HEK293 (cell line): Measurements from ENCODE around the gene SLMAP.
"Not testable (repeated sequence)": the region's sequence is repeated elsewhere in the genome, so short reads cannot be mapped to it uniquely, and the experiment has no call there.

Experiments used
- CTCF ChIA-PET: fragments of 350-600 bp; formaldehyde crosslinking; extraction: SDS; loops from one replicate; lab custom pipeline; 2021; ENCODE audit warnings: antibody characterized with exemption; lab: Yijun Ruan, JAX
- POLR2A ChIA-PET: fragments of 300-600 bp; formaldehyde crosslinking; extraction: SDS; loops from one replicate; lab custom pipeline; 2020; ENCODE audit warnings: antibody characterized with exemption, inconsistent platforms; lab: Yijun Ruan, JAX
- H3K27ac ChIP-seq: fragments of 200-500 bp; sonication (Bioruptor generic); 2 replicates; pipeline ENCODE4 v1.5.1; 2014; ENCODE audit warnings: low read depth, low read length, control low read depth, inconsistent platforms; ENCODE audit errors: extremely low read depth
- H3K36me3 ChIP-seq, 2 experiments: fragments of 200-500 bp in 1 of 2; sonication (Bioruptor generic) in 1 of 2; 1 replicate in 1 of 2; 2 replicates in 1 of 2; pipeline ENCODE4 v1.5.1; 2014 to 2017; ENCODE audit warnings: inconsistent platforms in 2 of 2, low read length in 2 of 2; ENCODE audit not compliant: control insufficient read depth in 2 of 2, insufficient read depth in 1 of 2
- H3K4me1 ChIP-seq: fragments of 200-500 bp; sonication (Bioruptor generic); 2 replicates; pipeline ENCODE4 v1.5.1; 2014; ENCODE audit warnings: mild to moderate bottlenecking, low read length, inconsistent platforms; ENCODE audit not compliant: control insufficient read depth, insufficient read depth
- H3K4me3 ChIP-seq: 2 replicates; pipeline ENCODE4 v1.5.1; 2011; ENCODE audit warnings: low read depth, mild to moderate bottlenecking, control low read depth, low read length, moderate library complexity
- H3K9me3 ChIP-seq: fragments of 200-500 bp; sonication (Bioruptor generic); 2 replicates; pipeline ENCODE4 v1.5.1; 2014; ENCODE audit warnings: low read depth, low read length, inconsistent platforms; ENCODE audit not compliant: control insufficient read depth, insufficient read depth
- HOXC10 ChIP-seq: sonication (generic); formaldehyde crosslinking; IDR thresholded peaks from 2 replicates; pipeline ENCODE4 v1.8.1; 2023; ENCODE audit warnings: mild to moderate bottlenecking, missing genetic modification reagents
- ZBTB17 ChIP-seq: fragments of 450-650 bp; formaldehyde crosslinking; IDR thresholded peaks from 2 replicates; pipeline ENCODE4 v1.5.1; 2016; ENCODE audit warnings: missing biosample characterization, missing genetic modification characterization
- ZNF140 ChIP-seq: fragments of 450-650 bp; formaldehyde crosslinking; IDR thresholded peaks from 2 replicates; pipeline ENCODE4 v1.5.1; 2016; ENCODE audit warnings: missing biosample characterization, missing genetic modification characterization
- ZNF23 ChIP-seq: fragments of 450-650 bp; formaldehyde crosslinking; IDR thresholded peaks from 2 replicates; pipeline ENCODE4 v1.5.1; 2016; ENCODE audit warnings: missing biosample characterization, missing genetic modification characterization, borderline replicate concordance
- ZNF335 ChIP-seq: fragments of 450-650 bp; formaldehyde crosslinking; conservative IDR thresholded peaks from 2 replicates; pipeline ENCODE4 v1.5.1; 2016; ENCODE audit warnings: missing biosample characterization, missing genetic modification characterization
- ZNF404 ChIP-seq: fragments of 450-650 bp; formaldehyde crosslinking; IDR thresholded peaks from 2 replicates; pipeline ENCODE4 v1.5.1; 2017; ENCODE audit warnings: missing biosample characterization, missing genetic modification characterization
- ZNF548 ChIP-seq: fragments of 450-650 bp; formaldehyde crosslinking; IDR thresholded peaks from 2 replicates; pipeline ENCODE4 v1.5.1; 2016; ENCODE audit warnings: missing biosample characterization, missing genetic modification characterization
- ZNF549 ChIP-seq: fragments of 450-650 bp; IDR thresholded peaks from 2 replicates; pipeline ENCODE4 v1.5.1; 2018; ENCODE audit warnings: missing biosample characterization, missing genetic modification characterization, mild to moderate bottlenecking, inconsistent platforms, moderate library complexity
- ZNF610 ChIP-seq: fragments of 450-650 bp; formaldehyde crosslinking; IDR thresholded peaks from 2 replicates; pipeline ENCODE4 v1.5.1; 2016; ENCODE audit warnings: missing biosample characterization, missing genetic modification characterization, borderline replicate concordance
- TF ChIP-seq, protein P1 (sequence below): fragments of 450-650 bp; formaldehyde crosslinking; IDR thresholded peaks from 2 replicates; pipeline ENCODE4 v1.5.1; 2017; ENCODE audit warnings: missing biosample characterization, missing genetic modification characterization
- TF ChIP-seq, protein P2 (sequence below): fragments of 450-650 bp; formaldehyde crosslinking; IDR thresholded peaks from 2 replicates; pipeline ENCODE4 v1.5.1; 2017; ENCODE audit warnings: missing biosample characterization, missing genetic modification characterization
- TF ChIP-seq, protein P3 (sequence below): fragments of 450-650 bp; formaldehyde crosslinking; IDR thresholded peaks from 2 replicates; pipeline ENCODE4 v1.5.1; 2017; ENCODE audit warnings: missing biosample characterization, missing genetic modification characterization
- TF ChIP-seq, protein P4 (sequence below): fragments of 450-650 bp; formaldehyde crosslinking; IDR thresholded peaks from 2 replicates; pipeline ENCODE4 v1.5.1; 2016; ENCODE audit warnings: missing biosample characterization, missing genetic modification characterization

The SLMAP gene

DNA sequence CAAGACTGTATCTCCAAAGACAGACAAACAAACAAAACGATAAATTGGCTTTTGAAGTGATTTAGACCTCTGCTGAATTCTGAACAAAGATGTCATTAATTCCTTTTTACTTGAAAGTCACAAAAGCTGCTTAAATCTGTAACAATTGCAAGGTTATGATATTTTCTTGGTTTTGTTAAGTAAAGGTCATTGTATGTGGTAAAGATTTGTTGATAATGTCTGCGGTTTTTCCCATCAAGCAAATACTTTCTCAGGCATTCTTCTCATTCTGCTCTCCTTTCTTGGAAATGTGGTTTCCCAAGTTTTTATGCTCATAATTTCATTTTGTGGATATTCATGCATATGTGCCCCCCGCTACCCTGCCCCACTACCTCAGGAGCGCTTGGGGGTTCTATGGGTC, 116.5 kb downstream of the SLMAP start (continued):
- TF ChIP-seq, protein P1, sequence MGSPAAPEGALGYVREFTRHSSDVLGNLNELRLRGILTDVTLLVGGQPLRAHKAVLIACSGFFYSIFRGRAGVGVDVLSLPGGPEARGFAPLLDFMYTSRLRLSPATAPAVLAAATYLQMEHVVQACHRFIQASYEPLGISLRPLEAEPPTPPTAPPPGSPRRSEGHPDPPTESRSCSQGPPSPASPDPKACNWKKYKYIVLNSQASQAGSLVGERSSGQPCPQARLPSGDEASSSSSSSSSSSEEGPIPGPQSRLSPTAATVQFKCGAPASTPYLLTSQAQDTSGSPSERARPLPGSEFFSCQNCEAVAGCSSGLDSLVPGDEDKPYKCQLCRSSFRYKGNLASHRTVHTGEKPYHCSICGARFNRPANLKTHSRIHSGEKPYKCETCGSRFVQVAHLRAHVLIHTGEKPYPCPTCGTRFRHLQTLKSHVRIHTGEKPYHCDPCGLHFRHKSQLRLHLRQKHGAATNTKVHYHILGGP, result no peak
- TF ChIP-seq ZNF23 (tag by site-specific recombination) (no peak), ZNF404 (no peak), ZNF549 (tag by site-specific recombination) (no peak), ZNF610 (tag by site-specific recombination) (no peak), HOXC10 (CRISPR knock-in tag) (no peak), ZNF140 (no peak)
- TF ChIP-seq, protein P2, sequence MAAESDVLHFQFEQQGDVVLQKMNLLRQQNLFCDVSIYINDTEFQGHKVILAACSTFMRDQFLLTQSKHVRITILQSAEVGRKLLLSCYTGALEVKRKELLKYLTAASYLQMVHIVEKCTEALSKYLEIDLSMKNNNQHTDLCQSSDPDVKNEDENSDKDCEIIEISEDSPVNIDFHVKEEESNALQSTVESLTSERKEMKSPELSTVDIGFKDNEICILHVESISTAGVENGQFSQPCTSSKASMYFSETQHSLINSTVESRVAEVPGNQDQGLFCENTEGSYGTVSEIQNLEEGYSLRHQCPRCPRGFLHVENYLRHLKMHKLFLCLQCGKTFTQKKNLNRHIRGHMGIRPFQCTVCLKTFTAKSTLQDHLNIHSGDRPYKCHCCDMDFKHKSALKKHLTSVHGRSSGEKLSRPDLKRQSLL (tag by site-specific recombination), result no peak

DNA sequence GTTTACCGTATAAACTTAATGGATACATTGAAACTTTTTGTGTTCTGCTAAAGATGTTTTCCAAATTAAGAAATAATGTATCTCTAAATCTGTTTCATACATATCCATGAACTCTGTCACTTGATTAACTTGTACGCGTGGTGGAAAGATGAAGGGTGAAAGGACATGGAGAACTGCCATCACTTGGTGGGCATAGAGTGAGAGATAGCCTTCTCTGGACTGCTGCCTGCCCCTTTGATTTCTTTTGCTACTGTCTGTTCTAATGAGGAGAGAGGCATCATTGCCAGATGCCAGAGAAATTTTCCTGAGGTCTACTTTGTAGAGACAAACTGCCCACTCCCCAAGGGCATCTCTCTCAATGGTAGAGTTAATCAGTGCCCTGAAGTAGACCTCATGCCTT, 120.5 kb downstream of the SLMAP start:
- H3K36me3 ChIP-seq, result peaks cover 0 to 2% of the 10 kb centered on the region in 2 experiments; a peak in 2 of 3 replicates
- CTCF ChIA-PET, result no interaction called here
- TF ChIP-seq ZBTB17 (tag by site-specific recombination) (peak; percentile 36; the same call in 1 of the 2 replicates), ZNF548 (tag by site-specific recombination) (no peak)
- no peak overlapping the region for H3K27ac ChIP-seq
- no peaks in the 10 kb centered on the region for H3K9me3 ChIP-seq
- no peaks in the 10 kb centered on the region for H3K4me1 ChIP-seq
- no peak overlapping the region for H3K4me3 ChIP-seq
- POLR2A ChIA-PET, result no interaction called here

DNA sequence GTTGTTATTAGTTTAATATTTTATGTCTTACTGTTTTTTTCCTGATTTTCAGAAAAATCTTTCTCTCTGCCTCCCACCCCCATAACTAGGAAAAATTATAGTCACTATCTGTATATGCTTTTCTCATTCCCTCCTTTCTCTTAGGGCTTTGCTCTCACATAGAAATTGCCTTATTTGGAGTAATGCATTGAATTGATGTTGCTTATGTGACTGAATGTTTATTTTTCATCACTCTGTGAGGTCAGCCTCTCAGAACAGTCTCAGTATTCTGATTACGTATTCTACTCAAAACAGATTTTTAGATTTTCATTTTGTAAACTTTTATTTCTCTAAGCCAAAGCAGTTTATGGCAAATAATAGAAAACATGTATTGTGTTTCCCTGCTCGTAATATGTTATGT, 121.0 kb downstream of the SLMAP start:
- Histone ChIP-seq H3K4me3 (no peak overlapping the region), H3K27ac (no peak overlapping the region)
- TF ChIP-seq, protein P3, sequence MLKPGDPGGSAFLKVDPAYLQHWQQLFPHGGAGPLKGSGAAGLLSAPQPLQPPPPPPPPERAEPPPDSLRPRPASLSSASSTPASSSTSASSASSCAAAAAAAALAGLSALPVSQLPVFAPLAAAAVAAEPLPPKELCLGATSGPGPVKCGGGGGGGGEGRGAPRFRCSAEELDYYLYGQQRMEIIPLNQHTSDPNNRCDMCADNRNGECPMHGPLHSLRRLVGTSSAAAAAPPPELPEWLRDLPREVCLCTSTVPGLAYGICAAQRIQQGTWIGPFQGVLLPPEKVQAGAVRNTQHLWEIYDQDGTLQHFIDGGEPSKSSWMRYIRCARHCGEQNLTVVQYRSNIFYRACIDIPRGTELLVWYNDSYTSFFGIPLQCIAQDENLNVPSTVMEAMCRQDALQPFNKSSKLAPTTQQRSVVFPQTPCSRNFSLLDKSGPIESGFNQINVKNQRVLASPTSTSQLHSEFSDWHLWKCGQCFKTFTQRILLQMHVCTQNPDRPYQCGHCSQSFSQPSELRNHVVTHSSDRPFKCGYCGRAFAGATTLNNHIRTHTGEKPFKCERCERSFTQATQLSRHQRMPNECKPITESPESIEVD (tag by site-specific recombination), result peak; percentile 68
- TF ChIP-seq ZNF335 (tag by site-specific recombination), result peak; percentile 31; the same call in 1 of the 2 replicates
- TF ChIP-seq, protein P4, sequence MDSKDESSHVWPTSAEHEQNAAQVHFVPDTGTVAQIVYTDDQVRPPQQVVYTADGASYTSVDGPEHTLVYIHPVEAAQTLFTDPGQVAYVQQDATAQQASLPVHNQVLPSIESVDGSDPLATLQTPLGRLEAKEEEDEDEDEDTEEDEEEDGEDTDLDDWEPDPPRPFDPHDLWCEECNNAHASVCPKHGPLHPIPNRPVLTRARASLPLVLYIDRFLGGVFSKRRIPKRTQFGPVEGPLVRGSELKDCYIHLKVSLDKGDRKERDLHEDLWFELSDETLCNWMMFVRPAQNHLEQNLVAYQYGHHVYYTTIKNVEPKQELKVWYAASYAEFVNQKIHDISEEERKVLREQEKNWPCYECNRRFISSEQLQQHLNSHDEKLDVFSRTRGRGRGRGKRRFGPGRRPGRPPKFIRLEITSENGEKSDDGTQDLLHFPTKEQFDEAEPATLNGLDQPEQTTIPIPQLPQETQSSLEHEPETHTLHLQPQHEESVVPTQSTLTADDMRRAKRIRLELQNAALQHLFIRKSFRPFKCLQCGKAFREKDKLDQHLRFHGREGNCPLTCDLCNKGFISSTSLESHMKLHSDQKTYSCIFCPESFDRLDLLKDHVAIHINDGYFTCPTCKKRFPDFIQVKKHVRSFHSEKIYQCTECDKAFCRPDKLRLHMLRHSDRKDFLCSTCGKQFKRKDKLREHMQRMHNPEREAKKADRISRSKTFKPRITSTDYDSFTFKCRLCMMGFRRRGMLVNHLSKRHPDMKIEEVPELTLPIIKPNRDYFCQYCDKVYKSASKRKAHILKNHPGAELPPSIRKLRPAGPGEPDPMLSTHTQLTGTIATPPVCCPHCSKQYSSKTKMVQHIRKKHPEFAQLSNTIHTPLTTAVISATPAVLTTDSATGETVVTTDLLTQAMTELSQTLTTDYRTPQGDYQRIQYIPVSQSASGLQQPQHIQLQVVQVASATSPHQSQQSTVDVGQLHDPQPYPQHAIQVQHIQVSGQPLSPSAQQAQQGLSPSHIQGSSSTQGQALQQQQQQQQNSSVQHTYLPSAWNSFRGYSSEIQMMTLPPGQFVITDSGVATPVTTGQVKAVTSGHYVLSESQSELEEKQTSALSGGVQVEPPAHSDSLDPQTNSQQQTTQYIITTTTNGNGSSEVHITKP, result no peak
- TF ChIP-seq, all 188 proteins: peak for 2
- ChIA-PET POLR2A (no interaction called here), CTCF (no interaction called here)
- no peaks in the 10 kb centered on the region for H3K9me3 ChIP-seq
- no peaks in the 10 kb centered on the region; a peak in 1 of 3 replicates for H3K36me3 ChIP-seq
- no peaks in the 10 kb centered on the region for H3K4me1 ChIP-seq

DNA sequence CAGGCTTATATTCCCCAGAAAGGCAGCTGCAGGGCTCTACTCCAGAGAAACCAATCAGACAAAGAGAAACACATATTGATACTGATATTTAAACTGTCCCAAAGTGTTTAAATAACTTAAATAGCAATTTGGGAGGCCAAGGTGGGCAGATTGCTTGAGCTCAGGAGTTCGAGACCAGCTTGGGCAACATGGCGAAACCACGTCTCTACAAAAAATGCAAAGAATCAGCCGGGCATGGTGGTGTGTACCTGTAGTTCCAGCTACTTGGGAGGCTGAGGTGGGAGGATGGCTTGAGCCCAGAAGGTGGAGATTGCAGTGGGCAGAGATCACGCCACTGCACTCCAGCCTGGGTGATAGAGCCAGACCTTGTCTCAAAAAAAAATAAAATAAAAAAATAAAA, 128.3 kb downstream of the SLMAP start:
- POLR2A ChIA-PET, result not testable (repeated sequence)

More for the DNA sequence above, 128.3 kb downstream of the SLMAP start:
- not testable (repeated sequence) for H3K4me1 ChIP-seq, H3K27ac ChIP-seq, H3K4me3 ChIP-seq, H3K36me3 ChIP-seq, H3K9me3 ChIP-seq
- CTCF ChIA-PET, result interaction anchor here (0.7 to 1.0 kb wide), 2 partner anchors 12 to 27 kb away, joined by 3 read pairs; no protein-coding TSS in a partner anchor
